ENCODE data around the gene CHST8. TPM values are rescaled to one million over a fixed set of nuclear protein-coding genes. Genes with fewer than 3 reads are reported as not detected.

The CHST8 gene
- total and polyA plus RNA-seq, 5 donors from 2014 or later, result 0.27 TPM; not detected in 4

DNA sequence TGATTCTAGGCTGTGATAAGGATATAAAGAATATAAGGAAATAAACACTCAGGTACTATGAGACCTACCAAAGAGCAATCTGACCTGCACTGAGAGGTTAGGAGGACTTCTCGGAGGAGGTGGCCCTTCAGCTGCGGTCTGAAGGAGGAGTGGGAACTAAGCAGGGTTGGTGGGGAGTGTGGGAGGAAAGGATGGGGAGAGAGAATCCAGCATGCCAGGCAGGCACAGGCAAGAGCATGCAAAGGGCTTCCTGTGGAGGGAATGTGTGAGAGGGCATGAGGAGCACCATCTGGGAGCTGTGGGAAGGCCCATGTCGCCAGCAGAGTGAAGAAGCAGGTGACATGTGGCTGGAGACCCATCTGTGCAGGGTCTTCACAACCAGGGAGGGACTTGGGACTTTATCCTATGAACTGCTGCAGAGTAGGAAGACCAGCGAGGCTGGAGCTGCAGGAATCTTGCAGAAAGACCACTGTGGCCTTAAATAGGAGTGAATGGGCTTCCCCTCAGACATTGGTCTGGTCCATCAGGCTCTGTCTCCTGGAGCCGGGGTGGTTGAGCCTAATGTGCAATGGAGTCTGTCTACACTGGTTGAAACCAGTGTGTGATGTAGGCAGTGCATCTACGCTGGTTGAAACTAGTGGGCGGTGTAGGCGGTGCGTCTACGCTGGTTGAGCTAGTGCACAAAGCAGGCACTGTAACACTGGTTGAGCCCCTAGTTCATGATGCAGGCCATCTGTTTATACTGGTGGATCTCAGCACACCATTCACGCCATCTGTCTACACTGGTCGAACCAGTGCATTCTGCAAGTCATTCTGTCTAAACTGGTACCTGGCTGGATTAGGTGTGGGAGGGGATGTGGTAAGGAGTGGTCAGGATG lies 6.4 kb downstream of the CHST8 start:
- no peak overlapping the region for H3K4me3 ChIP-seq (ENCODE audit: low read depth, low read length)
- H3K36me3 ChIP-seq (ENCODE audit: control insufficient read depth, insufficient read depth, low read length), result no peaks in the 10 kb centered on the region
- peaks cover 0 to under 1% (median 0%) of the 10 kb centered on the region in 4 donors for H3K4me1 Mint-ChIP-seq
- peaks cover 2% of the 10 kb centered on the region for H3K27me3 ChIP-seq (ENCODE audit: control insufficient read depth, insufficient read depth, low read length)
- H3K27ac Mint-ChIP-seq, result no peak overlapping the region
- H3K4me3 Mint-ChIP-seq, result no peak overlapping the region
- H3K9me3 Mint-ChIP-seq, result no peaks in the 10 kb centered on the region
- H3K27ac ChIP-seq (ENCODE audit: insufficient read depth, low read length, poor library complexity, severe bottlenecking), result no peak overlapping the region
- peaks cover 22% of the 10 kb centered on the region for H3K27me3 Mint-ChIP-seq
- no peak for ATAC-seq (ENCODE audit: low read depth in 2 of 2)
- no peak for DNase-seq
- no peaks in the 10 kb centered on the region for H3K4me1 ChIP-seq (ENCODE audit: control insufficient read depth, insufficient read depth, low read length, poor library complexity, severe bottlenecking)
- H3K9me3 ChIP-seq (ENCODE audit: control insufficient read depth in 2 of 2, low read length in 2 of 2), result no peaks in the 10 kb centered on the region
- no peaks in the 10 kb centered on the region for H3K36me3 Mint-ChIP-seq

DNA sequence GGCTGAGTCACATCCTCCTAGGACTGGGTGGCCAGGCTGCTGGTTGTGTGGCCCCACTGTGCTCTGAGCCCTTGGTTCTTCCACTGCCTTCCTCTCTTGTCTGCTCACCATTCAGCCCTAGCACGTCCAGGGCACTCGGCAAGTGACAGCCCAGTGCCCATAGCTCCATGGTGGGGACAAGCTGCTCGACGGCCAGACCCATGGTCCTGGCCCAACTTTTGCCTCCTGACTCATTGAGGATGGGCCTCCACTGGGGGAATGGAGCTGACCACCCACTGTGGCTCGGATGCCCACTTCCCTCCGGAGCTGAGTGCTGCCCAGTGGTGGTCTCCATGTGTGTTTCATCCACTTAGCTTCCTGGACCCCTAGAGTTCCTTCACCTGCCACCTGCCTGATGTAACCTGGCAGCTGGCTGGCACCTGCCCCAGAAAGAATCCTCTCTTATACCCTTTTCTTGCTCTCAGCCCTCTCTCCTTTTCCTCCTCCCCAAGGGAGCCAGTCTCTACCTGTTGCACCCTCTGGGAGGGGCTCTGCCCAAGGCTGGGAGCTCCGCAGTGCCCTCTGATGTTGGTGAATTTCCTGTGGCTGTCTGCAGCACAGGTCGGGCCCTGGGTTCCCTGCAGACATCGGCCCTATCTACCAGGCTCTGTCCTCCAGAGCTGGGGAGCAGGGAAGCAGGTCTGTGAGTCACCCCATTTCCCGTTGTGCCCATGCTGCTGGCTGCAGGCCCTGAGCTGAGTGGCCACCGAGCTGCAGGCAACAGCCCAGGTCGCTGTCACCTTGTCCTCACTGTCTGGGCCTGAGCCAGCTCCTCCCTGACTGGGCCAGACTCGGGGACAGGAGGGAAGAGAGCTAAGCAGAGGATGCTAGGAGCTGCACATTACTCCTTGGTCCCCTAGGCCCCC lies 7.4 kb downstream of the CHST8 start:
- no peak overlapping the region for H3K27ac Mint-ChIP-seq
- Histone ChIP-seq H3K27ac (ENCODE audit: insufficient read depth, low read length, poor library complexity, severe bottlenecking) (no peak overlapping the region), H3K4me1 (ENCODE audit: control insufficient read depth, insufficient read depth, low read length, poor library complexity, severe bottlenecking) (no peaks in the 10 kb centered on the region), H3K36me3 (ENCODE audit: control insufficient read depth, insufficient read depth, low read length) (no peaks in the 10 kb centered on the region), H3K27me3 (ENCODE audit: control insufficient read depth, insufficient read depth, low read length) (no peaks in the 10 kb centered on the region), H3K9me3 (ENCODE audit: control insufficient read depth in 2 of 2, low read length in 2 of 2) (no peaks in the 10 kb centered on the region), H3K4me3 (ENCODE audit: low read depth, low read length) (no peak overlapping the region)
- H3K27me3 Mint-ChIP-seq, result peaks cover 12% of the 10 kb centered on the region
- H3K4me3 Mint-ChIP-seq, result peak overlapping the region in 1 of 4 donors; percentile 32
- no peak for ATAC-seq (ENCODE audit: low read depth in 2 of 2)
- no peaks in the 10 kb centered on the region for H3K4me1 Mint-ChIP-seq
- H3K9me3 Mint-ChIP-seq, result no peaks in the 10 kb centered on the region
- no peaks in the 10 kb centered on the region for H3K36me3 Mint-ChIP-seq
- DNase-seq, result no peak

DNA sequence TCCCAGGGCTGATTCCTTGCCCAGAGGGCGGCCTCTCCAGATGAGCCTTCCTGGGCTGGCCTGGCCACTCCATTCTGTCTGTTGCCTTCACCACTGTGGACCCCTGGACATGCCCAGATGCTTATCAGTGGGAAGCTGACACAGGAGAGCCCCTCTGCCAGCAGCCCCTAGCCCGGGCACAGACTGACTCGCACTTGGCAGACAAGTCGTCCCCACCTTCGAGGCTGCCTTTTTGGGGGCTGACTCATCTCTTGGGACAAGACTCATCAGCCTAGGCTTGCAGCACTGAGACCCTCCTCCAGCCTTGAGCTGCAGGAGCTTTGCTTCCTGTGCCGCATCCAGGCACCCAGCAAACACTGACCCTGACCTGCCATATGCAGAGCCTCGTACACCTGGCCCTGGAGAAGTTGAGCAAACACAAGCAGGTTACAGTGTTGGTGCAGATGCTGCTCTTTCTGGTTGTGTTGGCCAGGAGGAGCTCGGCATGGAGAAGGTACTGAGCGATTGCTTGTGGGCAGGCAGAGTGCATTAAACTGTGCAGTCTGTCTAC lies 8.1 kb downstream of the CHST8 start:
- H3K27me3 Mint-ChIP-seq, result peaks cover 5% of the 10 kb centered on the region
- H3K4me1 Mint-ChIP-seq, result no peaks in the 10 kb centered on the region
- H3K4me1 ChIP-seq (ENCODE audit: control insufficient read depth, insufficient read depth, low read length, poor library complexity, severe bottlenecking), result no peaks in the 10 kb centered on the region
- H3K36me3 Mint-ChIP-seq, result no peaks in the 10 kb centered on the region
- H3K27ac Mint-ChIP-seq, result no peak overlapping the region
- no peak overlapping the region for H3K27ac ChIP-seq (ENCODE audit: insufficient read depth, low read length, poor library complexity, severe bottlenecking)
- H3K9me3 ChIP-seq (ENCODE audit: control insufficient read depth in 2 of 2, low read length in 2 of 2), result no peaks in the 10 kb centered on the region
- no peaks in the 10 kb centered on the region for H3K36me3 ChIP-seq (ENCODE audit: control insufficient read depth, insufficient read depth, low read length)
- DNase-seq (no peak), ATAC-seq (ENCODE audit: low read depth in 2 of 2) (no peak)
- H3K27me3 ChIP-seq (ENCODE audit: control insufficient read depth, insufficient read depth, low read length), result no peaks in the 10 kb centered on the region
- no peak overlapping the region for H3K4me3 ChIP-seq (ENCODE audit: low read depth, low read length)
- no peaks in the 10 kb centered on the region for H3K9me3 Mint-ChIP-seq
- H3K4me3 Mint-ChIP-seq, result no peak overlapping the region

DNA sequence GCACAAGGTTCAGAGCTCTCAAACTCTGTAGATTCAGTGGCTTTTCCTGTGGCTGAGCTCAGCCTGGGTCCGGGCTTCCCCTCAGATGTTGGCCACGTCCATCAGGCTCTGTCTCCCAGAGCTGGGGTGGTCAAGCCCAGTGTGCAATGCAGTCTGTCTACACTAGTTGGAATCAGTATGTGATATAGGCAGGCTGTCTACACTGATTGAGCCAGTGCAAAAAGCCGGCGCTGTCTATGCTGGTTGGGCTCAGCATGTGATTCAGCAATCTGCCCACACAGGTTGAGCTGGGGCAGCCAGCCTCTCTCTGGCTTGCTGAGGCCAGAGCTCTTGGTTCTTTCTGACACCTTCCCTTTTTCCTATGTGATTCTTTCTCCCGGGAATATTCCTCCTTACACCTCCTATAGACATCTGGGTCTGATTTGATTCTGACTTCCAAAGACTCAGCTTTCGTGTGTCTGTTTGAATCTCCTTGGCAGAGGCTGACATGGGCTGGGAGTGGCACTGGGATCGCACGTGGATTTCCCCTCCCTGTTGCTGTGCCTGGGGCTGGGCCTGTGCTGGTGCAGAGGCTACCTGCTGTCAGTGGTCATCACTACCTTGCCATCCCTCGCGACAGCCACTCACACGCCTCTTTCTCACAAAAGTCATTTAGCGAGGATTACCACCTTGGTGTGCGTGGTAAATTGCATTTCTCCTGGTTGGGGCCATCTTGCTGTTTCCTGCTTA lies 9.3 kb downstream of the CHST8 start:
- H3K9me3 Mint-ChIP-seq, result no peaks in the 10 kb centered on the region
- no peak overlapping the region for H3K4me3 ChIP-seq (ENCODE audit: low read depth, low read length)

GRCh38 chr19:33631609-33631973 lies 9.8 kb downstream of the CHST8 start:
- Histone ChIP-seq H3K4me3 (ENCODE audit: low read depth, low read length) (no peak overlapping the region), H3K4me1 (ENCODE audit: control insufficient read depth, insufficient read depth, low read length, poor library complexity, severe bottlenecking) (no peaks in the 10 kb centered on the region), H3K27me3 (ENCODE audit: control insufficient read depth, insufficient read depth, low read length) (no peaks in the 10 kb centered on the region), H3K36me3 (ENCODE audit: control insufficient read depth, insufficient read depth, low read length) (no peaks in the 10 kb centered on the region), H3K9me3 (ENCODE audit: control insufficient read depth in 2 of 2, low read length in 2 of 2) (no peaks in the 10 kb centered on the region), H3K27ac (ENCODE audit: insufficient read depth, low read length, poor library complexity, severe bottlenecking) (no peak overlapping the region)
- no peak overlapping the region for H3K4me3 Mint-ChIP-seq
- DNase-seq (no peak), ATAC-seq (ENCODE audit: low read depth in 2 of 2) (no peak)
- H3K36me3 Mint-ChIP-seq, result no peaks in the 10 kb centered on the region
- peaks cover 4% of the 10 kb centered on the region for H3K27me3 Mint-ChIP-seq
- no peak overlapping the region for H3K27ac Mint-ChIP-seq
- H3K4me1 Mint-ChIP-seq, result no peaks in the 10 kb centered on the region
- H3K9me3 Mint-ChIP-seq, result peaks cover 0 to 2% (median 0%) of the 10 kb centered on the region in 7 donors

More for the DNA sequence above, 9.3 kb downstream of the CHST8 start:
- no peak for ATAC-seq (ENCODE audit: low read depth in 2 of 2)
- Mint-ChIP-seq H3K36me3 (no peaks in the 10 kb centered on the region), H3K4me1 (no peaks in the 10 kb centered on the region), H3K27ac (no peak overlapping the region), H3K27me3 (peaks cover 4% of the 10 kb centered on the region), H3K4me3 (no peak overlapping the region)
- Histone ChIP-seq H3K4me1 (ENCODE audit: control insufficient read depth, insufficient read depth, low read length, poor library complexity, severe bottlenecking) (no peaks in the 10 kb centered on the region), H3K27ac (ENCODE audit: insufficient read depth, low read length, poor library complexity, severe bottlenecking) (no peak overlapping the region), H3K27me3 (ENCODE audit: control insufficient read depth, insufficient read depth, low read length) (no peaks in the 10 kb centered on the region), H3K36me3 (ENCODE audit: control insufficient read depth, insufficient read depth, low read length) (no peaks in the 10 kb centered on the region), H3K9me3 (ENCODE audit: control insufficient read depth in 2 of 2, low read length in 2 of 2) (no peaks in the 10 kb centered on the region)
- DNase-seq, result no peak

GRCh38 chr19:33634361-33635091 lies 12.8 kb downstream of the CHST8 start:
- H3K4me1 ChIP-seq (ENCODE audit: control insufficient read depth, insufficient read depth, low read length, poor library complexity, severe bottlenecking), result no peaks in the 10 kb centered on the region
- no peaks in the 10 kb centered on the region for H3K27me3 Mint-ChIP-seq
- H3K27me3 ChIP-seq (ENCODE audit: control insufficient read depth, insufficient read depth, low read length), result no peaks in the 10 kb centered on the region
- H3K4me3 Mint-ChIP-seq, result no peak overlapping the region
- DNase-seq, result no peak
- H3K9me3 Mint-ChIP-seq, result peaks cover 0 to 4% (median 0%) of the 10 kb centered on the region in 7 donors
- no peak for ATAC-seq (ENCODE audit: low read depth in 2 of 2)
- no peaks in the 10 kb centered on the region for H3K36me3 Mint-ChIP-seq
- H3K4me3 ChIP-seq (ENCODE audit: low read depth, low read length), result no peak overlapping the region
- H3K4me1 Mint-ChIP-seq, result no peaks in the 10 kb centered on the region
- H3K27ac ChIP-seq (ENCODE audit: insufficient read depth, low read length, poor library complexity, severe bottlenecking), result no peak overlapping the region
- no peaks in the 10 kb centered on the region for H3K9me3 ChIP-seq (ENCODE audit: control insufficient read depth in 2 of 2, low read length in 2 of 2)
- no peak overlapping the region for H3K27ac Mint-ChIP-seq
- H3K36me3 ChIP-seq (ENCODE audit: control insufficient read depth, insufficient read depth, low read length), result no peaks in the 10 kb centered on the region

Data from CD4-positive, CD25-positive, alpha-beta regulatory T cell (primary cell).